ENCODE measurements around the gene SULT2B1.

GRCh38 chr19:48603850-48604249, 51.9 kb downstream of the SULT2B1 start:
- TF ChIP-seq MAX (IDR thresholded peaks at IDR 0.05; ENCODE audit: low read depth, low read length) (no peak), CTCF (IDR thresholded peaks at IDR 0.05; ENCODE audit: low read depth, low read length) (no peak), POLR2A (IDR thresholded peaks at IDR 0.05; ENCODE audit: extremely low read depth, insufficient read length) (no peak), MYC (IDR thresholded peaks at IDR 0.05; ENCODE audit: low read depth, low read length) (no peak)

Measured in NB4 (cell line).